RWPE1 (cell line): ENCODE data around the gene PSMC4.

Experiments
- CTCF ChIA-PET: fragments of 350-600 bp; sonication (Branson Sonifier 250); formaldehyde crosslinking; extraction: SDS; loops from one replicate; lab custom pipeline; 2021; lab: Yijun Ruan, JAX
- POLR2A ChIA-PET: fragments of 400-600 bp; formaldehyde crosslinking; extraction: SDS; loops from one replicate; lab custom pipeline; 2020; ENCODE audit warnings: antibody characterized with exemption; ENCODE audit not compliant: low non-redundant PET; lab: Yijun Ruan, JAX
- DNase-seq: peaks from one replicate; pipeline ENCODE4 v3.0.0; 2012; ENCODE audit warnings: low spot score
- H3K27ac ChIP-seq: fragments of 450-650 bp; 2 replicates; pipeline ENCODE4 v1.5.1; 2017
- TF ChIP-seq, protein P1 (sequence below): fragments of 450-650 bp; conservative IDR thresholded peaks from 2 replicates; pipeline ENCODE4 v1.5.1; 2017; ENCODE audit warnings: low read depth, mild to moderate bottlenecking

The PSMC4 gene

GRCh38 chr19:39941615-39942365, 29.2 kb upstream of the PSMC4 start:
- no peak overlapping the region for H3K27ac ChIP-seq
- TF ChIP-seq, protein P1, sequence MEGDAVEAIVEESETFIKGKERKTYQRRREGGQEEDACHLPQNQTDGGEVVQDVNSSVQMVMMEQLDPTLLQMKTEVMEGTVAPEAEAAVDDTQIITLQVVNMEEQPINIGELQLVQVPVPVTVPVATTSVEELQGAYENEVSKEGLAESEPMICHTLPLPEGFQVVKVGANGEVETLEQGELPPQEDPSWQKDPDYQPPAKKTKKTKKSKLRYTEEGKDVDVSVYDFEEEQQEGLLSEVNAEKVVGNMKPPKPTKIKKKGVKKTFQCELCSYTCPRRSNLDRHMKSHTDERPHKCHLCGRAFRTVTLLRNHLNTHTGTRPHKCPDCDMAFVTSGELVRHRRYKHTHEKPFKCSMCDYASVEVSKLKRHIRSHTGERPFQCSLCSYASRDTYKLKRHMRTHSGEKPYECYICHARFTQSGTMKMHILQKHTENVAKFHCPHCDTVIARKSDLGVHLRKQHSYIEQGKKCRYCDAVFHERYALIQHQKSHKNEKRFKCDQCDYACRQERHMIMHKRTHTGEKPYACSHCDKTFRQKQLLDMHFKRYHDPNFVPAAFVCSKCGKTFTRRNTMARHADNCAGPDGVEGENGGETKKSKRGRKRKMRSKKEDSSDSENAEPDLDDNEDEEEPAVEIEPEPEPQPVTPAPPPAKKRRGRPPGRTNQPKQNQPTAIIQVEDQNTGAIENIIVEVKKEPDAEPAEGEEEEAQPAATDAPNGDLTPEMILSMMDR: no peak
- no peak for DNase-seq
- ChIA-PET CTCF (no interaction called here), POLR2A (interaction anchor here (0.6 kb wide), 2 partner anchors 14 to 22 kb away, joined by 7 read pairs; no protein-coding TSS in a partner anchor)

- no peak overlapping the region for H3K27ac ChIP-seq
- TF ChIP-seq, protein P1: no peak
- POLR2A ChIA-PET: interaction anchor here (0.6 kb wide), 2 partner anchors 13 to 23 kb away, joined by 7 read pairs; no protein-coding TSS in a partner anchor
- DNase-seq: no peak
- CTCF ChIA-PET: no interaction called here
These were observed 28.6 kb upstream of the PSMC4 start for GRCh38 chr19:39942366-39942730.

DNA sequence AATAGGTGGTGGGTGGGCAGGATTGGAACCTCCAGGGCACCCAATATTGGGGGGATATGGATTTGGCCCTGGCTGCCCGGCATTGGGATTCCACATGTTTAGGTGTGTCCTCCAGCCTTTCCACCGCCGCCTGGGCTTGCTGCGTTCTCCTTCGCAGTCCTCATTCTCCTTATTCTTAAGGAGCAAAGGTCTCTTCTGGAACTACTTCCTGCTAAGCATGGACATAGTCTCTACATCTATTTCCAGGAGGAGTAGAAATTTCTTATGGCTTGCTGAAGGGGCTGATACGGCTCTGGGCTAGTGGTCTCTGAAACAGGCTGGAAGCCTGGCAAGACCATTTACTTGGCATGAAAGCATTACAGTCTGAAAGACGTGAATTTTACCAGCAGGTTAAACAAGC, 27.4 kb upstream of the PSMC4 start:
- ChIA-PET POLR2A (no interaction called here), CTCF (no interaction called here)
- TF ChIP-seq, protein P1: no peak
- H3K27ac ChIP-seq: no peak overlapping the region
- no peak for DNase-seq

DNA sequence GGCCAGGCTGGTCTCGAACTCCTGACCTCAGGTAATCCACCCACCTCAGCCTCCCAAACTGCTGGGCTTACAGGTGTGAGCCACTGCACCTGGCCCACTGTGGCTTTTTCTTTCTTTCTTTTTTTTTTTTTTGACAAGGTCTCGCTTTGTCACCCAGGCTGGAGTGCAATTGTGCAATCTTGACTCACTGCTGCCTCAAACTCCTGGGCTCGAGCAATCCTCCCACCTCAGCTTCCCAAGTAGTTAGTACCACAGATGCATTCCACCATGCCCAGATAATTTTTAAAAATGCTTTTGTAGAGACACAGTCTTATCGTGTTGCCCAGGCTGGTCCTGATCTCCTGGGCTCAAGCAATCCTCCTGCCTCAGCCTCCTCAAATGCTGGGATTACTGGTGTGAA, 24.4 kb upstream of the PSMC4 start:
- DNase-seq: no peak
- ChIA-PET POLR2A (no interaction called here), CTCF (interaction anchor here (0.6 to 0.7 kb wide), 2 partner anchors 184 to 1848 kb away, joined by 3 to 4 read pairs; no protein-coding TSS in a partner anchor)
- TF ChIP-seq, protein P1: no peak
- H3K27ac ChIP-seq: no peak overlapping the region

GRCh38 chr19:39949026-39949747, 21.8 kb upstream of the PSMC4 start:
- ChIA-PET POLR2A (no interaction called here), CTCF (no interaction called here)

GRCh38 chr19:39951065-39951650, 19.8 kb upstream of the PSMC4 start:
- ChIA-PET POLR2A (no interaction called here), CTCF (no interaction called here)
- H3K27ac ChIP-seq: no peak overlapping the region
- no peak for DNase-seq
- TF ChIP-seq, protein P1: no peak

More at GRCh38 chr19:39949026-39949747, 21.8 kb upstream of the PSMC4 start:
- no peak overlapping the region for H3K27ac ChIP-seq
- TF ChIP-seq, protein P1: no peak
- DNase-seq: no peak
